Measurements from ENCODE around the gene KPTN. TPM values are rescaled to one million over a fixed set of nuclear protein-coding genes. Genes with fewer than 3 reads are reported as not detected.

Gene KPTN
- total and polyA plus RNA-seq, 2 experiments from 2014 or later = 10.1 to 22.6 TPM

GRCh38 chr19:47475465-47475864 is 8.6 kb downstream of the KPTN start:
- Histone ChIP-seq H3K4me3 (no peak overlapping the region), H3K9me3 (ENCODE audit: low read depth) (no peaks in the 10 kb centered on the region), H3K27ac (no peak overlapping the region), H3K9me2 (replicated peaks; ENCODE audit: insufficient read depth) (no peaks in the 10 kb centered on the region), H3K27me3 (peaks cover 16% of the 10 kb centered on the region), H3K79me2 (no peaks in the 10 kb centered on the region), H3K4me2 (no peak overlapping the region), H3K4me1 (ENCODE audit: insufficient read depth) (peaks cover 6% of the 10 kb centered on the region), H3K36me3 (replicated peaks; ENCODE audit: insufficient read depth, low read depth) (no peaks in the 10 kb centered on the region), H2AFZ (no peak overlapping the region), H4K20me1 (ENCODE audit: insufficient read depth, poor library complexity, severe bottlenecking) (no peaks in the 10 kb centered on the region)
- no peak for DNase-seq (ENCODE audit: low spot score)
- 86% methylated on average over 9 of the region's 9 CpGs for WGBS (ENCODE audit: low lambda C conversion rate, missing lambda C conversion rate)
- TF ChIP-seq EZH2 (IDR thresholded peaks at IDR 0.05; ENCODE audit: borderline replicate concordance) (no peak), CTCF (IDR thresholded peaks at IDR 0.05; ENCODE audit: poor library complexity) (no peak), EZH2phosphoT487 (IDR thresholded peaks at IDR 0.05; ENCODE audit: low read depth, severe bottlenecking, unreplicated experiment) (no peak)

GRCh38 chr19:47473336-47473735 is 10.7 kb downstream of the KPTN start:
- Histone ChIP-seq H3K79me2 (no peaks in the 10 kb centered on the region), H3K4me1 (ENCODE audit: insufficient read depth) (peaks cover 6% of the 10 kb centered on the region), H3K9me2 (replicated peaks; ENCODE audit: insufficient read depth) (no peaks in the 10 kb centered on the region), H3K36me3 (replicated peaks; ENCODE audit: insufficient read depth, low read depth) (no peaks in the 10 kb centered on the region), H3K9me3 (ENCODE audit: low read depth) (no peaks in the 10 kb centered on the region), H3K4me3 (no peak overlapping the region), H2AFZ (no peak overlapping the region), H3K4me2 (no peak overlapping the region), H4K20me1 (ENCODE audit: insufficient read depth, poor library complexity, severe bottlenecking) (no peaks in the 10 kb centered on the region), H3K27me3 (peaks cover 33% of the 10 kb centered on the region), H3K27ac (no peak overlapping the region)
- no peak for TF ChIP-seq EZH2phosphoT487 (IDR thresholded peaks at IDR 0.05; ENCODE audit: low read depth, severe bottlenecking, unreplicated experiment)
- no peak for TF ChIP-seq CTCF (IDR thresholded peaks at IDR 0.05; ENCODE audit: poor library complexity)
- TF ChIP-seq EZH2 (IDR thresholded peaks at IDR 0.05; ENCODE audit: borderline replicate concordance) = no peak
- no peak for DNase-seq (ENCODE audit: low spot score)
- WGBS (ENCODE audit: low lambda C conversion rate, missing lambda C conversion rate) = 88% methylated on average over 10 of the region's 10 CpGs

- Histone ChIP-seq H3K9me2 (replicated peaks; ENCODE audit: insufficient read depth) (no peaks in the 10 kb centered on the region), H4K20me1 (ENCODE audit: insufficient read depth, poor library complexity, severe bottlenecking) (no peaks in the 10 kb centered on the region), H3K4me3 (no peak within 1 kb of the TSS), H3K27me3 (peaks cover 44% of the 10 kb centered on the region), H3K4me1 (ENCODE audit: insufficient read depth) (peaks cover 6% of the 10 kb centered on the region), H3K4me2 (peak within 1 kb of the TSS; percentile 84), H3K79me2 (no peaks in the 10 kb centered on the region), H3K27ac (no peak within 1 kb of the TSS), H2AFZ (no peak within 1 kb of the TSS), H3K9me3 (ENCODE audit: low read depth) (no peaks in the 10 kb centered on the region), H3K36me3 (replicated peaks; ENCODE audit: insufficient read depth, low read depth) (no peaks in the 10 kb centered on the region)
- TF ChIP-seq EZH2phosphoT487 (IDR thresholded peaks at IDR 0.05; ENCODE audit: low read depth, severe bottlenecking, unreplicated experiment) = no peak
- TF ChIP-seq EZH2 (IDR thresholded peaks at IDR 0.05; ENCODE audit: borderline replicate concordance) = no peak
- no peak for TF ChIP-seq CTCF (IDR thresholded peaks at IDR 0.05; ENCODE audit: poor library complexity)
- peak; percentile 93 for DNase-seq (ENCODE audit: low spot score)
- 12% methylated on average over 9 of the region's 29 CpGs for WGBS (ENCODE audit: low lambda C conversion rate, missing lambda C conversion rate)
Measured at GRCh38 chr19:47471733-47472457, 12.1 kb downstream of the KPTN start, which contains the start of gene SLC8A2. TSS of gene SLC8A2 (minus strand) at chr19:47471893. CDS start at chr19:47466403, 5,490 bp downstream.

All from hepatocyte (in vitro differentiated cells).